HG02642 (cell line): ENCODE data around the gene SMIM7.
"Not testable (repeated sequence)": the region's sequence is repeated elsewhere in the genome, so short reads cannot be mapped to it uniquely, and the experiment has no call there.

Experiments used
- ATAC-seq: cut with Tn5 transposase; IDR thresholded peaks from one replicate; pipeline ENCODE4 v1.9.1; 2021; ENCODE audit warnings: mild to moderate bottlenecking; ENCODE audit not compliant: unreplicated experiment, poor library complexity

The SMIM7 gene

DNA sequence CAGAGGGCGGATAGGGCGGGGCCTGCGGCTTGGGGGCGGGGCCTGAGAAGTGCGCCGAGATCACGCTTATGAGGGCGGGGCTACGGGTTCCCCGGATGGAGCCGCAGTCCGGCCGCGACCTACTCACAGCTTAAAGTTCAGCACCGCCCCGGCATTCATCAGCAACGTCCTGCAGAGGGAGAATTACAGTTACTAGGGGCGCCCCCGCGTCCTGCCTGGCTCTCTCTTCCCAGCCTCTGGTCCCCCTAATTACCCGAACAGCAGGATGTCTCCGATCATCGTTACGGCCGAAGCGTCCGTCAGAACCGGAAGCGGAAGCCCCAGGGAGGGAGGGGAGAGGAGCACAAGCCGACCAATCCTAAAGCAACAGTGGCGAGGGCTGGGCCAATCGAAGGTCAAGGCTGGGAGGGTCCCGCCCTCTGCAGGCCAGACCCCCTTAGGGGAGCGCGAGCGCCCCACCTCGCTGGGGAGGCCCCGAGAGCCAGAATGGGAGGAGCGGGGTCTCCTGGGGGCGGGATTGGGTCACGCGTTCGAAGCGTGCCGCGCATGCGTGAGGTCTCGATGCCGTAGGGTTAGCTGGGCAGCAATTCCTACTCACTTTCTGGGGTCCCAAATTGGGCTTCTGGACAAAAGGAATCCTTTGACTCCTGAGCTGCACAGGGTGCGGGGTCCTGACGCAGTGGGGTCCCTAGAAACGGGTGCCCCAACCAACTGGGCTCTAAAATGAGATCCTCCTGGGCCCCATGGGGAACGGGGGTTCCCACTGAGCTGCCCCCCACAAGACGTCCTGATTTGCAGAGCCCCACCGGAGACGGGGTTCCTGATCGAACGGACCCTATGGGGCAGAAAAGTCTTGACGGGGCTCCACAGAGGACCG is at the start of gene SMIM7:
Gene SMIM7 (minus strand): TSS at position 313 of the 877 bp plus-strand sequence. CDS start 34 bp downstream, at position 279.
- ATAC-seq, result peak; percentile 92

- ATAC-seq, result no peak
These were observed 43.7 kb upstream of the SMIM7 start for GRCh38 chr19:16703677-16704076.

- ATAC-seq, result no peak
These were observed 42.2 kb upstream of the SMIM7 start for GRCh38 chr19:16702123-16702522.

DNA sequence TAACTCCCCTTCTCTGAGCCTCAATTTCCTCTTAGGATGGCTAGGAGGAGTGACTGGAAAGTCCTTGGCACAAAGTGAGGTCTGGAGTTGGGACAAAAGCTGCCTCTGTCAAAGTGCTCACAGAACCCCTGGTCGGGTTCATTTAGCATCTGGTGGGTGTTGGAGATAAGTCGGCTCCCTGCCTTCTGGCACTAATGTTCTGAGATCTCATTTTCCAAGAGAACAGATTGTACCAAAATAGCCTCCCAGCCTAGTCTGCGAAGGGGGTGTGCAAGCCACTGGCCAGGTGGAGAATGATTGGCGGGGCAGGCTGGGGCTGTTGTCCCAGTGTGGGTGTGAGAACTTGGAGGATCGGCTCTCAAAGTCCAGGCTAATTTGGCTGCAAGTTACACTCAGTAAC is 39.0 kb upstream of the SMIM7 start:
- ATAC-seq, result no peak

- no peak for ATAC-seq
These were observed 28.1 kb upstream of the SMIM7 start for GRCh38 chr19:16688084-16688483.

GRCh38 chr19:16684216-16684615 is 24.3 kb upstream of the SMIM7 start:
- ATAC-seq, result no peak

DNA sequence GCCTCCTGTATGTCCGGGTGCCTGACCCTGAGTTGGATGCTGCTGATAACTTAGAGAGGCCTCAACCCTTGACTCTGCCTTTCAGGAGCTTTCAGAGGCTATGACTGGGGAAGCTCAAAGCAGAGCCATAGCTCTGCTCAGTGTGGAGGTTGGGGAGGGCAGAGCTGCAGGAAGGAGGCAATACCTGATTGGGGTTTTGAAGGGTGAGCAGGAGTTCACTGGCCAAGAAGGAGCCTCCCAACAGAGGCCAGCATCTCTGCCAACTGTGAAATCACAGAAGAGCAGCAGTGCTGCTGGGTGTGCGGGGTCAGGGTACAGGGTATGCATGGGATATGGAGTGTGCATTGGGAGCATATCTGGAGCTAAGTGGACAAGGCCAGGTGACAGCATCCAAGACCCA is 22.6 kb upstream of the SMIM7 start:
- no peak for ATAC-seq

DNA sequence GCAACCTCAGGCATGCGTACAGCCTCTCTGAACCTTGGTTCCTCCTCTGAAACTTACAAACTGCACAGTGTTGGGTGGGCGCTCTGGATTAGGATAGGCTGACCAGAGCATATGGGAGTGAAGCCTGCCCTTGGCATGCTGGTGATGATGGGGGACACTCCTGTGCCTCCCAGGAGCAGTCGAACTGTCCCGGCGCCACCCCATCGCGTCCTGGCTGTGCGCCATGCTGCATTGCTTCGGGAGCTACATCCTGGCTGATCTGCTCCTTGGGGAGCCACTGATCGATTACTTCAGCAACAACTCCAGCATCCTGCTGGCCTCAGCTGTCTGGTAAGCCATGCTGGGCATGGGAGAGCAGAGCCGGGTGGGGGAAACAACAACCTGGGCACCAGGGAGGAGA is 19.9 kb upstream of the SMIM7 start:
- no peak for ATAC-seq

GRCh38 chr19:16678498-16678897 is 18.6 kb upstream of the SMIM7 start:
- ATAC-seq, result no peak

- no peak for ATAC-seq
These were observed 17.1 kb upstream of the SMIM7 start for GRCh38 chr19:16677055-16677454.

GRCh38 chr19:16676101-16676798 is 16.3 kb upstream of the SMIM7 start:
- no peak for ATAC-seq

DNA sequence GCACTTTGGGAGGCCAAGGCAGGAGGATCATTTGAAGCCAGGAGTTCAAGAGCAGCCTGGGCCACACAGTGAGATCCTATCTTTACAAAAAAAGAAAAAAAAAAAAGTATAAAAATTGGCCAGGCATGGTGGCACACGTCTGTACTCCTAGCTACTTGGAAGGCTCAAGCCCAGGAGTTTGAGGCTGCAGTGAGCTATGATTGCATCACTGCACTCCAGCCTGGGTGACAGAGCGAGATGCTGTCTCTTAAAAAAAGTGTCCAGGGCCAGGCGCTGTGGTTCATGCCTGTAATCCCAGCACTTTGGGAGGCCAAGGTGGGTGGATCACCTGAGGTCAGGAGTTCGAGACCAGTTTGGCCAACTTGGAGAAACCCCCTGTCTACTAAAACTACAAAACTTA is 13.9 kb upstream of the SMIM7 start:
- ATAC-seq, result not testable (repeated sequence)

DNA sequence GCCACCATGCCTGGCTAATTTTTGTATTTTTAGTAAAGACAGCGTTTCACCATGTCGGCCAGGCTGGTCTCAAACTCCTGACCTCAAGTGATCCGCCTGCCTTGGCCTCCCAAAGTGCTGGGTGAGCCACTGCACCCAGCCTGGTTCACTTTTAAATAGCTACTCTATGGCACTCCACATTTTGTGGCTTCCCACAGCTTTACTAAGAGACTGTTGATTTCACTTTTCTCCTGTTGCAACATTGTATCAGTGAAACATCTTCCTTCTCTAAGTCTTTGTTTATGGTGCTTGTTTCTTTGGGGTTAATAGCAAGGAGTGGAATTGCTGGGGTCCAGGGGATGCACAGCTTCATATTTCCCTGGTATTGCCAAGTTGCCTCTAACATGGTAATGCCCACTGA is 13.3 kb upstream of the SMIM7 start:
- no peak for ATAC-seq

DNA sequence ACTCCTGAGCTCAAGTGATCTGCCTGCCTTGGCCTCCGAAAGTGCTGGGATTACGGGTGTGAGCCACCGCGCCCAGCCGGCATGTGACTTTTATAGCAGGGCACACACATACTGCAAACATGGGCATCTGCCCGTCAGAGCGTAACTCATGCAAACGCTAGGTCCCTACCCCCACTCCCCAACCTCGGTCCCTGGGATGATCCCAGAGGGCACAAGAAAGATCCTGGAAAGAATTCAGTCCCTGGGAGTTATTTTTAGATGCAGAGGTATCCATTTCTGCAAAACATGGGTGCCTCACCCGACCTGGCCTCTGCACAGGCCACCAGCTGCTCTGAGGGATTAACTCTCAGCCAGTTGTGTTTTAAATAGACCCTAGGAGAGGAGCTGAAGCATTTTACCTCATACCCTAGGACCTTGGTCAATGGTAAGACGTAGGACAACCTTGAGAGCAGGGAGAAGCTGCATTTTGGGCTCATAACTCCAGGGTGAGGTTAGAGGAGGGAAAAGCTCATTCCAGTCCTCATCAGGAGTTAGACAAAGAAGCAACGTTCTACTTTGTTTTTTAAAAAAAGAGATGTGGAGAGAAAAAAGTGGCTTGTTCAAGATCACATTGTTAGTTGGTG is 11.8 kb upstream of the SMIM7 start:
- ATAC-seq, result no peak

DNA sequence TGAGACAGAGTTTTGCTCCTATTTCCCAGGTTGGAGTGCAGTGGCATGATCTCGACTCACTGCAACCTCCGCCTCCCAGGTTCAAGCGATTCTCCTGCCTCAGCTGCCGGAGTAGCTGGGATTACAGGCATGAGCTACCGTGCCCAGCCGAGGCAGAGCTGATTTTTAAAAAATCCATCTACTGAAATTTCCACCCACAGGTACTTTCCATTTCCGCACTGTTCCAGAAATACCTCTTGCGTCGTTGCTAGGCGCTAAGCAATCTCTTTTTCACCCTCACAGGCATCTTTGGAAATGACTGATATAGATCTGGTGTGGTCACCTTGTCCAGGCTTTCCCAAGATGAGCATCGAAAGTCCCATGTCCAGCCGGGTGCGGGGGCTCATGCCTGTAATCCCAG is 10.3 kb upstream of the SMIM7 start:
- no peak for ATAC-seq

- not testable (repeated sequence) for ATAC-seq
These were observed 8.8 kb upstream of the SMIM7 start for GRCh38 chr19:16668702-16669101.

GRCh38 chr19:16668176-16668575 is 8.2 kb upstream of the SMIM7 start:
- ATAC-seq, result no peak

GRCh38 chr19:16661480-16662034 is 1.6 kb upstream of the SMIM7 start:
- no peak for ATAC-seq

- peak; percentile 31 for ATAC-seq
These were observed 977 bp upstream of the SMIM7 start, which contains the start of gene TMEM38A for GRCh38 chr19:16660763-16661479. TMEM38A (plus strand) TSS chr19:16661139; CDS start chr19:16661218, 79 bp downstream.

- ATAC-seq, result no peak
These were observed 496 bp downstream of the SMIM7 start for GRCh38 chr19:16659464-16659831.
